GM12874 (cell line): ENCODE measurements around the gene FANCC.

ENCODE experiments used
- TF ChIP-seq, protein P1 (sequence below): IDR thresholded peaks from 2 replicates; pipeline ENCODE4 v1.5.1; 2011; ENCODE audit warnings: low read depth, mild to moderate bottlenecking, control low read depth, low read length, moderate library complexity; ENCODE audit not compliant: insufficient read depth

Gene FANCC

DNA sequence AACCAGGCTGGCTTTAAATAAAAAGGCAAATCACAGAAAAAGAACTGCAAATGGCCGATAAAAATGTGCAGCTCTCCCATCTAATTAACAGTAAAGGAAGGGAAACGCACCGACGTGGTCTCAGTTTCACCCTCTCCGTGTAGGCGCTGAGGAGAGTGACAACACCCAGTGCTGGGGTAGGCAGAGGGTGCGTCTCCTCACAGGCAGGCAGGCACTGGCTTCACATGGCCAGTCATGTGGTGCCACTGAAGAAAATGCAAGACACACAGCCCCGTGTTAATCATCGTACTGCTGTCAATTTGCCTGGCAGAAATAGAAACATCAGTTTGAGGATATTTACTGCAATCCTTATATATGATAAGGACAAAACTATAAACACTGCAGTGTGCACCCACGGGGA lies 178.4 kb downstream of the FANCC start:
- TF ChIP-seq, protein P1, sequence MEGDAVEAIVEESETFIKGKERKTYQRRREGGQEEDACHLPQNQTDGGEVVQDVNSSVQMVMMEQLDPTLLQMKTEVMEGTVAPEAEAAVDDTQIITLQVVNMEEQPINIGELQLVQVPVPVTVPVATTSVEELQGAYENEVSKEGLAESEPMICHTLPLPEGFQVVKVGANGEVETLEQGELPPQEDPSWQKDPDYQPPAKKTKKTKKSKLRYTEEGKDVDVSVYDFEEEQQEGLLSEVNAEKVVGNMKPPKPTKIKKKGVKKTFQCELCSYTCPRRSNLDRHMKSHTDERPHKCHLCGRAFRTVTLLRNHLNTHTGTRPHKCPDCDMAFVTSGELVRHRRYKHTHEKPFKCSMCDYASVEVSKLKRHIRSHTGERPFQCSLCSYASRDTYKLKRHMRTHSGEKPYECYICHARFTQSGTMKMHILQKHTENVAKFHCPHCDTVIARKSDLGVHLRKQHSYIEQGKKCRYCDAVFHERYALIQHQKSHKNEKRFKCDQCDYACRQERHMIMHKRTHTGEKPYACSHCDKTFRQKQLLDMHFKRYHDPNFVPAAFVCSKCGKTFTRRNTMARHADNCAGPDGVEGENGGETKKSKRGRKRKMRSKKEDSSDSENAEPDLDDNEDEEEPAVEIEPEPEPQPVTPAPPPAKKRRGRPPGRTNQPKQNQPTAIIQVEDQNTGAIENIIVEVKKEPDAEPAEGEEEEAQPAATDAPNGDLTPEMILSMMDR, result no peak

DNA sequence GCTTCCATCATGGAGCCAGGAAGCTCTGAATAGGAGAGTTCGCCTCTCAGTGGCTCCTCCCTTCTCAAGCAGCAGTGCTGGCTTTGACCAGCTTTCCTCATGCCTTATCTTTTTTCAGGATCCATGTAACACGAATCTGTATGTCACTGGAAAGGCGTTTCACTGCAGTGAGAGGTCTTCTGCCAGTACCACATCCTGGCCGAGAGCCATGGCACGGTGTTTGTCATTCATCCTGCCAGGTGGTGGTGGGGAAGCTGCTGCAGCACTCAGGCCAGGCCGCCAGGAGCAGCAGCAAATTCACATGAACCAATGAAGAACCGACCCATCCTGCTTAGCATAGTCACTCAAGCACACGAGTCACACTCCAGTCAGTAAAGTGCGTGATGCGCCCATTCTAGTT lies 179.0 kb downstream of the FANCC start:
- TF ChIP-seq, protein P1, result no peak

DNA sequence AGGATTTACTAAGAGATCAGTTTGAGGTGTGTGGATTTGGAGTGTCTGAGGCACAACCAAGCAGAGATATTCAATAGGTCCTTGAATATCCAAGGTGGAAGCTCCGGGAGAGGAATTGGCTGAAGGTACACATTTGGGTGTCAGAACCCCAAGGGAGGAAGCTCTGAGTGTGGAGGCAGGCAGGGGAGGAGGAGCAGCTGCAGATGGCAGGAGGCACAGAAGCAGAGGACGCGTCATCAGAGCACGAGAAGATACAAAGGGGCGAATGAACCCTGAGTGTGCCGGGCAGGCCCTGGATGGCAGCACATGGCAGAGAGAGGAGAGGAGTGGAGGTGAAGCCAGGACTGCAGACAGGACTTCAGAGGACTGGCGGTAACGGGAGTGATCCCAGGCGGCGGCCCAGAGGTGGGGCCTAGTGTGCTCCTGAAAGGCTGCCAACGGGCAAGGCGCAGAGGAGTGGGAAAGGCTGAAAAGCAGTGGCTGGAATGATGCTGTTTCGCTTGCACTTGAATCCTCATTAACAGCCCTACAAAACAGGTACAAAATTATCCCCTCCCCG lies 179.8 kb downstream of the FANCC start:
- TF ChIP-seq, protein P1, result no peak

DNA sequence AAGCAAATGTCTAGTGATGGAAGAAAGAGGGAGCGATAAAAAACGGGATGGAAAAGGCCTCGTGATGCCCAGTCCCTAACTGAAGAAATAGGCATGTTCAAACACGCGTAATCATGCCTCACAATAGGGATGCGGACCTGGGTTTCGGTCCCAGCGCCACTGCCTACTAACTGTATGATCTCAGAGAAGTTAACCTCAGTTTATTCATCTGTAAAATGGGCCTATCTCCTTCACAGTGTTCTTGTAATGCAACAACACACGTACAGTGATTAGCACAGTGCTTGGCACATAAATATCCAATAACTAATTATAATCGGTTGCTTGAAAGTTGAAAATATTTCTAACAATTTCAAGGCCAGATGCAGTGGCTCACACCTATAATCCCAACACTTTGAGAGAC lies 181.8 kb downstream of the FANCC start:
- TF ChIP-seq, protein P1, result no peak

DNA sequence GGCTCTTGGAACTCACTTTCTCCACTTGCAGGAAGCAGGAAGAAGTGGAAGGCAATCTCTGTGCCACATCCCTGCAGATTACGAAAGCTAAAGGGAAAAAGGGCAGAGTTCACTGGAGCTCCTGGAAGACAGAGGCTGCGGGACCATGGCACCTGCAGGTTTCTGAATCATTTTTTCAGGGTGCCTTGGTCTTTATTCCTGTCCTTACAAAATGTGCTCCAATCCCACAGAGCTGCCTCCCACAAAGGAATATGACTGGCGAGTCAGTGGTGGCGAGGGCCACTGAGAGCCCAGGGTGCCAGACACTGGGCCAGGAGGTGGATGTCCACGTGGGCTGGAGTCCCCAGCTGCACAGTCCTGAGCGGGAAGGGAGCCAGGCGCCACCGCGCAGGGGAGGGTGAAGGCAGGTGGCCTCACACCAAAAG lies 183.0 kb downstream of the FANCC start:
- TF ChIP-seq, protein P1, result no peak

DNA sequence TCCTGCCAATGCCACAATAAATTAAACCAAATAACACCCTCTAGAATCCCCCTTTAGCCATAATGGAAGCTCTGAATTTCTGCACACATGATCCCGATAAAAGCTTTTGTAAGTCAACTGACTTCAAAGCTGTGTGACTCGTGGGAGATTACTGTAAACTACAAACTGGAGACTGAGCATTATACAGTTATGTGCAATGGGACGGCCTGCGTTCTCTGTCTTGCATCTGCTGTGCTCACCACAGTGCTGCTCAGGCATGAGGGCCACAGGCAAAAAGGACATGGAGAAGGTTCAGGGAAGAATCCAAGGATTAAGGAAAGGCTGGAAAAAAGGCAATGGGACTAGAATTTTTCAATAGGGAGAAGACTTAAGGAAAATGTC lies 184.2 kb downstream of the FANCC start:
- TF ChIP-seq, protein P1, result no peak

DNA sequence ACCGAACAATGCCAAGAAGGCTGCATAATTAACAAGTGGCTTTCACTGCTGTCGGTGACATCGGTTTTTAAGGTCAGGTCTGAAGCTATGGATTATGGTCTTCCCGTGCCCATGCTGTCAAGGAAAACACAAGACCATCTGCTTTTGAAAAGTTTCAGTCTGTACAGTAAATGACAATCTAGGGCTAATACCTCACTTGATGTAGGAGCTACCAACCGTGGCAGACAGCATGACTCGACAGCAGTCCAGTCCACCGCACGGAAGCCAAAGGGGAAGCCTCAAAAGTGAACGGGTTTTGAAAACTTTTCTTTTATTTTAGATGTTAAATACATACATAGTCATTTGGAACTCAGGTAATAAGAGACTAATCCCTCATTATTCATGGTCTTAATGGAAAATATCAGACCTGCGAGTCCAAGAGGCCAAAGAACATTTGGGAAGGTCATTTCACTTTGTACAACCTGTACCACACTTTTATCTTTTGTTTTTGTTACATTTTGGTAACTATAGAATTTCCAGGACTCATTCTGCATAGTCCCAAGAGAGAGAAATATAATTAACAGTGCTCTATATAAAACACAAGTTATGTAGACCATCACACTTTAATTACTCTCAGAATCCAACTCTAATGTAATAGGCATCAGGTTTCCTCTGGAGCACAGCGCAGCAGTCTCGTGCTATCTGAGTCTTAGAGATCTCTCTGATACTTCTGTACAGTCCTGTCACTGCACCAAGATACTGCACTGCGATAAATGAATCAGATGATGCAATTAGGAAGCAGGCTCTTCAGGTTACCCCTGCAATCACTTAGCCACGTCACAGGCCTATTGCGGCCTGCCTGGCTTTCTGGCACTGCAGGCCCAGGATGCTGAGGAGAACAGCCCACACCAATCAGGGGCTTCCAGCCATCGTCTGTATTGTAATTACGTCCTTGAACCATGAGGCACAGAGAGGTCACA lies 184.9 kb downstream of the FANCC start:
- TF ChIP-seq, protein P1, result no peak
